K562 (cell line): ENCODE data around the gene IVL. TPM values are rescaled to one million over a fixed set of nuclear protein-coding genes. Genes with fewer than 3 reads are reported as not detected.
A peak's percentile ranks its signal among the peaks of the same experiment; 100 is the strongest.

Experiments
- ATAC-seq: fragments of 200-7000 bp; cut with Tn5 transposase; 3 replicates; pipeline ENCODE4 v1.9.1; 2020; ENCODE audit warnings: moderate library complexity
- BruUV-seq: library from RNA; stranded (reverse); fragments of 400-500 nt; replicated peaks from 2 replicates; lab custom pipeline; 2021; lab: Mats Ljungman, UMichigan
- CTCF ChIA-PET: fragments of 300-600 bp; formaldehyde crosslinking; extraction: SDS; loops from one replicate; lab custom pipeline; 2021; ENCODE audit warnings: low intra/inter-chr PET ratio; lab: Yijun Ruan, JAX
- POLR2A ChIA-PET: fragments of 300-600, 350-650 bp; sonication (Branson Sonifier 250); formaldehyde crosslinking; extraction: SDS; loops from one replicate; lab custom pipeline; 2021; ENCODE audit warnings: antibody characterized with exemption, inconsistent platforms; lab: Yijun Ruan, JAX
- DNase-seq, 4 experiments: peaks; one replicate each; pipeline versions ENCODE4 v3.0.0 to v3.0.0-alpha.2; 2011 to 2018; ENCODE audit warnings: low spot score in 3 of 4, mixed read lengths in 3 of 4; ENCODE audit errors: extremely low read depth in 1 of 4
- FAIRE-seq: peaks from 2 replicates; lab custom pipeline; 2011; peaks lifted over from hg19 to GRCh38; lab: Jason Lieb, UNC
- H2AFZ ChIP-seq: 2 replicates; pipeline ENCODE4 v1.6.0; 2011; ENCODE audit warnings: low read depth, low read length, control low read depth, inconsistent platforms
- H3K27ac ChIP-seq: fragments of 200-600 bp; 3 replicates; pipeline ENCODE4 v1.8.0; 2011; ENCODE audit warnings: low read depth, mild to moderate bottlenecking, control low read depth, inconsistent platforms, low read length, moderate library complexity, mixed read lengths; ENCODE audit errors: extremely low read depth
- H3K27me3 ChIP-seq, 2 experiments: fragments of 300-600 bp in 1 of 2; 2 replicates in 1 of 2; 3 replicates in 1 of 2; pipeline versions ENCODE4 v1.6.0 to v1.8.0; 2011; ENCODE audit warnings: inconsistent platforms in 2 of 2, low read length in 2 of 2, mild to moderate bottlenecking in 1 of 2, mixed read lengths in 1 of 2, moderate library complexity in 1 of 2; ENCODE audit not compliant: control insufficient read depth in 2 of 2, insufficient read depth in 2 of 2
- H3K36me3 ChIP-seq: fragments of 300-600 bp; 3 replicates; pipeline ENCODE4 v1.8.0; 2011; ENCODE audit warnings: mild to moderate bottlenecking, low read length, inconsistent platforms; ENCODE audit not compliant: control insufficient read depth, insufficient read depth
- H3K4me1 ChIP-seq, 2 experiments: fragments of 200-600 bp in 1 of 2; replicated peaks in 1 of 2; 2 replicates in 1 of 2; 3 replicates in 1 of 2; pipeline versions ENCODE4 v1.5.1 to v1.8.0; 2011; ENCODE audit warnings: inconsistent platforms in 2 of 2, low read length in 2 of 2, mild to moderate bottlenecking in 1 of 2, mixed read lengths in 1 of 2, moderate library complexity in 1 of 2; ENCODE audit not compliant: control insufficient read depth in 2 of 2, insufficient read depth in 2 of 2
- H3K4me2 ChIP-seq: 2 replicates; pipeline ENCODE4 v1.6.1; 2011; ENCODE audit warnings: low read length, control low read depth, inconsistent platforms, mixed read lengths; ENCODE audit not compliant: insufficient read depth
- H3K4me3 ChIP-seq: fragments of 200-600 bp; sonication (generic), shearing (Covaris generic); 2 replicates; pipeline ENCODE4 v1.5.1; 2016; ENCODE audit warnings: control low read depth, inconsistent platforms
- H3K79me2 ChIP-seq: fragments of 200-600 bp; 3 replicates; pipeline ENCODE4 v1.8.0; 2011; ENCODE audit warnings: low read length, inconsistent platforms; ENCODE audit not compliant: control insufficient read depth, insufficient read depth
- H3K9ac ChIP-seq, 2 experiments: 2 replicates each; pipeline versions ENCODE4 v1.6.0 to v1.6.1; 2011; ENCODE audit warnings: low read depth in 2 of 2, low read length in 2 of 2, control low read depth in 1 of 2, inconsistent platforms in 1 of 2, mild to moderate bottlenecking in 1 of 2, mixed read lengths in 1 of 2; ENCODE audit not compliant: insufficient read depth in 1 of 2
- H3K9me1 ChIP-seq: one replicate; pipeline ENCODE4 v1.6.0; 2011; ENCODE audit warnings: inconsistent platforms, mild to moderate bottlenecking, low read length, moderate library complexity; ENCODE audit not compliant: control insufficient read depth, insufficient read depth
- H3K9me3 ChIP-seq: replicated peaks from 2 replicates; pipeline ENCODE4 v1.5.1; 2011; ENCODE audit warnings: low read depth, low read length, inconsistent platforms; ENCODE audit not compliant: control insufficient read depth, insufficient read depth
- H4K20me1 ChIP-seq: replicated peaks from 2 replicates; pipeline ENCODE4 v1.6.1; 2011; ENCODE audit warnings: low read length, inconsistent platforms, mixed read lengths; ENCODE audit not compliant: control insufficient read depth, insufficient read depth
- CBX1 ChIP-seq: sonication (generic); IDR thresholded peaks from 2 replicates; pipeline ENCODE4 v1.6.1; 2016; ENCODE audit warnings: antibody characterized with exemption, low read depth, mild to moderate bottlenecking
- DLX4 ChIP-seq: fragments of 250-450 bp; sonication (Bioruptor Pico); IDR thresholded peaks from 2 replicates; pipeline ENCODE4 v1.6.1; 2021; ENCODE audit warnings: mild to moderate bottlenecking
- GABPB2 ChIP-seq: fragments of 250-450 bp; sonication (Bioruptor Pico); conservative IDR thresholded peaks from 2 replicates; pipeline ENCODE4 v1.5.1; 2021; ENCODE audit warnings: mild to moderate bottlenecking
- GTF2E2 ChIP-seq: fragments of 200-800 bp; sonication (Bioruptor generic); IDR thresholded peaks from 2 replicates; pipeline ENCODE4 v1.6.1; 2016; ENCODE audit warnings: missing genetic modification characterization, missing compliant biosample characterization
- HDAC3 ChIP-seq: fragments of 450-650 bp; IDR thresholded peaks from 2 replicates; pipeline ENCODE4 v1.6.1; 2018; ENCODE audit warnings: borderline replicate concordance, mild to moderate bottlenecking, moderate library complexity; ENCODE audit not compliant: partially characterized antibody
- KLF10 ChIP-seq: fragments of 250-450 bp; sonication (Bioruptor Pico); IDR thresholded peaks from 2 replicates; pipeline ENCODE4 v1.6.1; 2021; ENCODE audit warnings: matching md5 sums
- LEF1 ChIP-seq: fragments of 450-650 bp; IDR thresholded peaks from 2 replicates; pipeline ENCODE4 v1.6.1; 2016; ENCODE audit warnings: mild to moderate bottlenecking
- MCM2 ChIP-seq: fragments of 450-650 bp; IDR thresholded peaks from 2 replicates; pipeline ENCODE4 v1.6.1; 2017; ENCODE audit warnings: low read depth, mild to moderate bottlenecking
- NFE2 ChIP-seq: IDR thresholded peaks from 2 replicates; pipeline ENCODE4 v1.6.1; 2014; ENCODE audit warnings: antibody characterized with exemption, low read depth
- PML ChIP-seq: IDR thresholded peaks from 2 replicates; pipeline ENCODE4 v1.6.1; 2012; ENCODE audit warnings: low read length, inconsistent platforms
- RAD21 ChIP-seq, 2 experiments: fragments of 250-450 bp in 1 of 2; fragments of 450-650 bp in 1 of 2; sonication (Bioruptor Pico) in 1 of 2; formaldehyde crosslinking in 1 of 2; IDR thresholded peaks in 1 of 2; conservative IDR thresholded peaks in 1 of 2; 2 replicates each; pipeline versions ENCODE4 v1.4.0 to v1.8.0; 2020 to 2022; ENCODE audit warnings: mild to moderate bottlenecking in 2 of 2, moderate library complexity in 1 of 2
- SREBF2 ChIP-seq: sonication (generic); formaldehyde crosslinking; IDR thresholded peaks from 2 replicates; pipeline ENCODE4 v1.4.0; 2020; ENCODE audit warnings: mild to moderate bottlenecking, missing genetic modification reagents
- STAT5B ChIP-seq: fragments of 250-450 bp; sonication (Bioruptor Pico); IDR thresholded peaks from 2 replicates; pipeline ENCODE4 v1.8.0; 2021; ENCODE audit warnings: mild to moderate bottlenecking, inconsistent platforms
- TCF7L2 ChIP-seq: fragments of 150-350 bp; IDR thresholded peaks from 2 replicates; pipeline ENCODE4 v1.6.1; 2016; ENCODE audit warnings: low read depth, mild to moderate bottlenecking, low read length, moderate library complexity
- TEAD2 ChIP-seq: fragments of 450-650 bp; IDR thresholded peaks from 2 replicates; pipeline ENCODE4 v1.6.1; 2016; ENCODE audit warnings: missing genetic modification characterization, control low read depth, missing compliant biosample characterization
- ZKSCAN1 ChIP-seq: fragments of 150-350 bp; IDR thresholded peaks from 2 replicates; pipeline ENCODE4 v1.6.1; 2016; ENCODE audit warnings: low read depth, low read length
- ZNF311 ChIP-seq: fragments of 250-450 bp; sonication (Bioruptor Pico); IDR thresholded peaks from 2 replicates; pipeline ENCODE4 v1.4.0; 2020; ENCODE audit warnings: mild to moderate bottlenecking, moderate library complexity
- ZNF717 ChIP-seq: fragments of 250-450 bp; sonication (Bioruptor Pico); IDR thresholded peaks from 2 replicates; pipeline ENCODE4 v1.5.0; 2021
- ZSCAN29 ChIP-seq: fragments of 450-650 bp; IDR thresholded peaks from 2 replicates; pipeline ENCODE4 v1.6.1; 2017
- in situ Hi-C: fragments of 300-500 bp; cut with MboI; formaldehyde crosslinking; loops from 4 replicates; pipeline ENCODE4 v1.15.0; 2018; ENCODE audit warnings: inconsistent platforms, mixed read lengths
- intact Hi-C: fragments of 100-400 bp; cut with micrococcal nuclease; formaldehyde crosslinking; loops from 2 replicates; pipeline ENCODE4 v1.14.2; 2022
- polyA plus RNA-seq, 8 experiments: library from polyadenylated mRNA; depleted of rRNA in 4 of 8; stranded (reverse) in 5 of 8; unstranded in 3 of 8; fragments of >200 nt; fragmentation: Nextera tagmentation in 2 of 8; fragmentation: Illumina TruSeq in 1 of 8; extraction: Ambion mirVana in 2 of 8; extraction: Trizol in 1 of 8; gene quantifications; 2 replicates each; pipeline versions ENCODE4 v1.2.1 to v1.2.3, GENCODE V29; 2011 to 2014; ENCODE audit warnings: inconsistent platforms in 1 of 8, missing spikeins in 1 of 8
- total RNA-seq, 7 experiments: library from RNA; depleted of rRNA in 6 of 7; stranded (reverse); fragments of >200 nt in 6 of 7; fragmentation: Illumina TruSeq in 2 of 7; extraction: Trizol in 2 of 7; gene quantifications; 2 replicates each; pipeline versions ENCODE4 v1.2.1 to v1.2.3, GENCODE V29; 2011 to 2021; ENCODE audit warnings: low replicate concordance in 1 of 7
- TF ChIP-seq, protein P1 (sequence below): sonication (generic); formaldehyde crosslinking; IDR thresholded peaks from 2 replicates; pipeline ENCODE4 v1.8.0; 2022; ENCODE audit warnings: mild to moderate bottlenecking, missing genetic modification reagents, borderline replicate concordance
- TF ChIP-seq, protein P2 (sequence below): IDR thresholded peaks from 2 replicates; pipeline ENCODE4 v1.6.1; 2014; ENCODE audit warnings: antibody characterized with exemption

Gene IVL
- total and polyA plus RNA-seq, 9 of the 15 experiments (the other 6 are each of a cell fraction or from before 2014, with no cell fraction given) = not detected

DNA sequence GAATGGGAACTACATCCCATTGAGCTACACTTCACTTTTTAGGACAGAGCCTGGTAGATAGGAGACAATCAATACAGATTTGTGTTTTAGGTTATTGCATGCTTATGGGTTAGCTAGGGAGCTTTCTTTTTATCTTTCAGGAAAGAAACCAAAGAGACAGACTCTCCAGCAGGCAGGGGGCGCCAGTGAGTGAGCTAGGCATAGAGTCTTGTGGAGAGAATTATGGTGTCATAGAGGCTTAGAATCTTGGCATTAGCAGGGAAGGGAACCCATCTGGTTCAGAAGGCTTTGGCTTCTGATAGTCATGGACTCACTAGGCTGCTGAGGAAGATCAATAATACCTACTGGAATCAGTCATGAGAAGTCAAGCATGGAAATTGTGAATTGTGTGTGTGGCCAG is 30.3 kb upstream of the IVL start, which contains the start of gene SMCP (continued):
- TF ChIP-seq, protein P1, sequence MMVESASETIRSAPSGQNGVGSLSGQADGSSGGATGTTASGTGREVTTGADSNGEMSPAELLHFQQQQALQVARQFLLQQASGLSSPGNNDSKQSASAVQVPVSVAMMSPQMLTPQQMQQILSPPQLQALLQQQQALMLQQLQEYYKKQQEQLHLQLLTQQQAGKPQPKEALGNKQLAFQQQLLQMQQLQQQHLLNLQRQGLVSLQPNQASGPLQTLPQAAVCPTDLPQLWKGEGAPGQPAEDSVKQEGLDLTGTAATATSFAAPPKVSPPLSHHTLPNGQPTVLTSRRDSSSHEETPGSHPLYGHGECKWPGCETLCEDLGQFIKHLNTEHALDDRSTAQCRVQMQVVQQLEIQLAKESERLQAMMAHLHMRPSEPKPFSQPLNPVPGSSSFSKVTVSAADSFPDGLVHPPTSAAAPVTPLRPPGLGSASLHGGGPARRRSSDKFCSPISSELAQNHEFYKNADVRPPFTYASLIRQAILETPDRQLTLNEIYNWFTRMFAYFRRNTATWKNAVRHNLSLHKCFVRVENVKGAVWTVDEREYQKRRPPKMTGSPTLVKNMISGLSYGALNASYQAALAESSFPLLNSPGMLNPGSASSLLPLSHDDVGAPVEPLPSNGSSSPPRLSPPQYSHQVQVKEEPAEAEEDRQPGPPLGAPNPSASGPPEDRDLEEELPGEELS (CRISPR knock-in tag) = no peak
- no peak for TF ChIP-seq ZNF311
- TF ChIP-seq ZSCAN29 = no peak
- TF ChIP-seq PML = no peak
- no peak for TF ChIP-seq DLX4
- TF ChIP-seq KLF10 (CRISPR knock-in tag) = no peak
- peak in 1 of 2 experiments; percentile 33; a peak in 2 of 4 replicates for TF ChIP-seq RAD21 (CRISPR knock-in tag; conservative IDR thresholded peaks at IDR 0.05 in 1 of 2, IDR thresholded peaks at IDR 0.05 in 1 of 2)

- DNase-seq (no peak), ATAC-seq (no peak), FAIRE-seq (no peak)
- Histone ChIP-seq H3K4me2 (no peak overlapping the region), H3K36me3 (no peaks in the 10 kb centered on the region), H3K27me3 (peaks cover 0 to 10% of the 10 kb centered on the region in 2 experiments; a peak in 1 of 5 replicates), H3K27ac (no peak overlapping the region), H3K9ac (no peak overlapping the region), H4K20me1 (no peaks in the 10 kb centered on the region), H3K4me1 (no peaks in the 10 kb centered on the region), H3K79me2 (no peaks in the 10 kb centered on the region), H2AFZ (no peak overlapping the region), H3K9me3 (no peaks in the 10 kb centered on the region), H3K4me3 (no peak overlapping the region), H3K9me1 (no peaks in the 10 kb centered on the region)
- intact Hi-C loops = loop anchor here (5.0 to 10.0 kb wide), 2 partner anchors 38 to 345 kb away; no protein-coding TSS in a partner anchor
- ChIA-PET CTCF (no interaction called here), POLR2A (interaction anchor here (0.8 kb wide), 1 partner anchor 98 kb away, joined by 3 read pairs; no protein-coding TSS in a partner anchor)
- no TSS peak for BruUV-seq
- in situ Hi-C loops = loop anchor here (10.0 kb wide), 2 partner anchors 315 to 345 kb away; no protein-coding TSS in a partner anchor
- TF ChIP-seq ZNF717 (CRISPR knock-in tag) = no peak
- no peak for TF ChIP-seq MCM2
- TF ChIP-seq, protein P2, sequence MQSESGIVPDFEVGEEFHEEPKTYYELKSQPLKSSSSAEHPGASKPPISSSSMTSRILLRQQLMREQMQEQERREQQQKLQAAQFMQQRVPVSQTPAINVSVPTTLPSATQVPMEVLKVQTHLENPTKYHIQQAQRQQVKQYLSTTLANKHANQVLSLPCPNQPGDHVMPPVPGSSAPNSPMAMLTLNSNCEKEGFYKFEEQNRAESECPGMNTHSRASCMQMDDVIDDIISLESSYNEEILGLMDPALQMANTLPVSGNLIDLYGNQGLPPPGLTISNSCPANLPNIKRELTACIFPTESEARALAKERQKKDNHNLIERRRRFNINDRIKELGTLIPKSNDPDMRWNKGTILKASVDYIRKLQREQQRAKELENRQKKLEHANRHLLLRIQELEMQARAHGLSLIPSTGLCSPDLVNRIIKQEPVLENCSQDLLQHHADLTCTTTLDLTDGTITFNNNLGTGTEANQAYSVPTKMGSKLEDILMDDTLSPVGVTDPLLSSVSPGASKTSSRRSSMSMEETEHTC = no peak
- no peak for TF ChIP-seq GABPB2
- no peak for TF ChIP-seq CBX1
- no peak for TF ChIP-seq TCF7L2
- TF ChIP-seq TEAD2 (tag) = no peak
- TF ChIP-seq STAT5B (CRISPR knock-in tag) = no peak
- no peak for TF ChIP-seq SREBF2 (CRISPR knock-in tag)
- TF ChIP-seq LEF1 = no peak
- no peak for TF ChIP-seq GTF2E2 (tag)
- no peak for TF ChIP-seq ZKSCAN1
- TF ChIP-seq HDAC3 = no peak
- no peak for TF ChIP-seq NFE2
These were observed 28.7 kb upstream of the IVL start for GRCh38 chr1:152879559-152880198.
